GM12892 (cell line): ENCODE results near the gene TLN1.

Experiments used
- DNase-seq: peaks from one replicate; pipeline ENCODE4 v3.0.0; 2011; ENCODE audit not compliant: insufficient read length
- FAIRE-seq: peaks from 2 replicates; lab custom pipeline; 2011; peaks lifted over from hg19 to GRCh38; lab: Jason Lieb, UNC
- POLR2A ChIP-seq: IDR thresholded peaks from 2 replicates; pipeline ENCODE4 v1.6.1; 2011; ENCODE audit warnings: low read depth, low read length, control low read depth
- POLR2AphosphoS5 ChIP-seq: IDR thresholded peaks from 2 replicates; pipeline ENCODE4 v1.6.1; 2011; ENCODE audit warnings: low read depth, low read length, control low read depth
- TAF1 ChIP-seq: IDR thresholded peaks from 2 replicates; pipeline ENCODE4 v1.6.1; 2011; ENCODE audit warnings: low read depth, mild to moderate bottlenecking, control low read depth, low read length, borderline replicate concordance

TLN1 gene

GRCh38 chr9:35749515-35750255, 17.7 kb upstream of the TLN1 start:
- FAIRE-seq (peak; percentile 67), DNase-seq (no peak)
- TF ChIP-seq POLR2AphosphoS5: no peak
- TF ChIP-seq POLR2A: no peak
- no peak for TF ChIP-seq TAF1

- FAIRE-seq: peak; percentile 84
- DNase-seq: peak; percentile 79
- TF ChIP-seq POLR2A (peak; percentile 68; the same call in 1 of the 2 replicates), POLR2AphosphoS5 (no peak)
Observed at GRCh38 chr9:35748858-35749514, 17.0 kb upstream of the TLN1 start, which contains the start of the genes GBA2 and RGP1. GBA2 (minus strand) TSS chr9:35749228; CDS start chr9:35748704, 524 bp downstream. RGP1 (plus strand) TSS chr9:35749287; CDS start chr9:35749756, 469 bp downstream.

GRCh38 chr9:35748242-35748857, 16.4 kb upstream of the TLN1 start:
- TF ChIP-seq POLR2AphosphoS5: no peak
- peak; percentile 38 for FAIRE-seq
- DNase-seq: no peak

- FAIRE-seq (no peak), DNase-seq (no peak)
- TF ChIP-seq POLR2AphosphoS5: no peak
- no peak for TF ChIP-seq POLR2A
- no peak for TF ChIP-seq TAF1
Observed at GRCh38 chr9:35746583-35746982, 14.6 kb upstream of the TLN1 start.

- no peak for TF ChIP-seq POLR2AphosphoS5
- no peak for TF ChIP-seq POLR2A
- TF ChIP-seq TAF1: no peak
- FAIRE-seq (no peak), DNase-seq (no peak)
Observed at GRCh38 chr9:35745569-35745968, 13.6 kb upstream of the TLN1 start.

GRCh38 chr9:35743880-35744518, 12.0 kb upstream of the TLN1 start:
- DNase-seq: no peak
- TF ChIP-seq TAF1 (no peak), POLR2A (no peak), POLR2AphosphoS5 (no peak)
- no peak for FAIRE-seq

- DNase-seq (no peak), FAIRE-seq (no peak)
- TF ChIP-seq TAF1 (no peak), POLR2AphosphoS5 (no peak), POLR2A (no peak)
Observed at GRCh38 chr9:35743452-35743851, 11.5 kb upstream of the TLN1 start.

- FAIRE-seq (no peak), DNase-seq (no peak)
- TF ChIP-seq TAF1: no peak
- TF ChIP-seq POLR2AphosphoS5: no peak
- no peak for TF ChIP-seq POLR2A
Observed at GRCh38 chr9:35741740-35742139, 9.7 kb upstream of the TLN1 start.

GRCh38 chr9:35740243-35740642, 8.2 kb upstream of the TLN1 start:
- no peak for FAIRE-seq
- no peak for DNase-seq
- no peak for TF ChIP-seq POLR2AphosphoS5

GRCh38 chr9:35738924-35739323, 6.9 kb upstream of the TLN1 start:
- DNase-seq (no peak), FAIRE-seq (no peak)
- TF ChIP-seq POLR2A (no peak), POLR2AphosphoS5 (no peak), TAF1 (no peak)

GRCh38 chr9:35738186-35738585, 6.2 kb upstream of the TLN1 start:
- no peak for TF ChIP-seq POLR2A
- TF ChIP-seq POLR2AphosphoS5: no peak
- TF ChIP-seq TAF1: no peak
- no peak for FAIRE-seq
- DNase-seq: no peak
